Activated T-cell treated with anti-CD3 and anti-CD28 coated beads, Interleukin-2, amount 50 U/mL, for 48 hours (primary cell): ENCODE measurements around the gene KANK3.
"Not testable (repeated sequence)": the region's sequence is repeated elsewhere in the genome, so short reads cannot be mapped to it uniquely, and the experiment has no call there.

ENCODE experiments used
- DNase-seq, 2 experiments: peaks; one replicate each; pipeline ENCODE4 v3.0.0-alpha.2; 2020

KANK3 gene

GRCh38 chr19:8336660-8337059 is 6.4 kb downstream of the KANK3 start:
- no peak for DNase-seq

DNA sequence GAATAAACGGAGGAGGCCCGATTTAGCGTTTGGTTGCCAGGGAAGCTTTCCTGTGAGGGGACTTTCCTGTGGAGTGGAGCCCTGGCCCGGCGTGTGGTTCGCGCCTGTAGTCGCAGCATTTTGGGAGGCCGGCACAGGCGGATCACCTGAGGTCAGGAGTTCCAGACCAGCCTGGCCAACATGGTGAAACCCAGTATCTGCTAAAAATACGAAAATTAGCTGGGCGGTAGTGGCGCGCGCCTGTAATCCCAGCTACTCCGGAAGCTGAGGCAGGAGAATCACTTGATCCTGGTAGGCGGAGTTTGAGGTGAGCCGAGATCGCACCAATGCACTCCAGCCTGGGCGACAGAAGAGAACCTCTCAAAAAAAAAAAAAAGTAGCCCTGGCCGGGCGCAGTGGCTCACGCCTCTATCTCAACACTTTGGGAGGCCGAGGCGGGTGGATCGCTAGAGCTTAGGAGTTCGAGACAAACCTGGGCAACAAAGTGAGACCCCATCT is 6.9 kb downstream of the KANK3 start:
- no peak for DNase-seq

GRCh38 chr19:8335343-8336071 is 7.6 kb downstream of the KANK3 start:
- peak; percentile 58 to 69 for DNase-seq

- DNase-seq: peak; percentile 52 to 73
These were observed 8.4 kb downstream of the KANK3 start for GRCh38 chr19:8334458-8335342.

DNA sequence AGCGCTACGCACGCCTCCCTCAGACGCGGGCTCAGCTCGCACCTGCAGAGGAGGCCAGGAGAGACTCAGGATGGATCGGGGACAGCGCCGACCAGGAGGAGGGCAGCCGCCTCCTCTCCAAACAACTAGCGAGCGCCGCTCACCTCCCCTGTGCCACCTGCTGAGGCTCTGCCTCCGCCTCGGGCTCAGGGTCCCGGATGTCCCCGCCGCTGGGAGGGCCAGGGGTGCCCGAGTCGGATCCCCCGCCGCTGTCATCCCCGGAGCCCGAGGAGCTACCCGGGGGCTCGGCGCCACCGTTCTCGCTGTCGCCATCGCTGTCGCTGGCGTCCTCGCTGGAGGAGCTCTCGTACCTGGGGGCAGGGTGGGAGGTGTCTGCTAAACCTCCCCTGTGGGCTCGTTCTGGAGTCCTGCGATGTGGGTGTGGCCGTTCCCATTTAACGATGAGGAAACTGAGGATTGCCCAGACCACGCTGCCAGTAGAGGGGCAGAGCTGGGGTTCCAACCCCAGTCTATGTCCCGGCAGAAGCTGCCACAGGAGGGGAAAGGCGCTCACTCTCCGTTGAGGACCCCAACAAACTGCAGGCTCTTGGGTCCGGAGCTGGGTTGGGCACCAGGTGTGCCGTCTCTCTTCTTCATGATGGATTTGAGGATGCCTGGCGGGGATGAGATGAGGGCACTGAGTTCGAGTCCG is 9.2 kb downstream of the KANK3 start:
- DNase-seq: peak in 1 of 2 experiments; percentile 27

GRCh38 chr19:8332976-8333766 is 9.9 kb downstream of the KANK3 start:
- DNase-seq: no peak

DNA sequence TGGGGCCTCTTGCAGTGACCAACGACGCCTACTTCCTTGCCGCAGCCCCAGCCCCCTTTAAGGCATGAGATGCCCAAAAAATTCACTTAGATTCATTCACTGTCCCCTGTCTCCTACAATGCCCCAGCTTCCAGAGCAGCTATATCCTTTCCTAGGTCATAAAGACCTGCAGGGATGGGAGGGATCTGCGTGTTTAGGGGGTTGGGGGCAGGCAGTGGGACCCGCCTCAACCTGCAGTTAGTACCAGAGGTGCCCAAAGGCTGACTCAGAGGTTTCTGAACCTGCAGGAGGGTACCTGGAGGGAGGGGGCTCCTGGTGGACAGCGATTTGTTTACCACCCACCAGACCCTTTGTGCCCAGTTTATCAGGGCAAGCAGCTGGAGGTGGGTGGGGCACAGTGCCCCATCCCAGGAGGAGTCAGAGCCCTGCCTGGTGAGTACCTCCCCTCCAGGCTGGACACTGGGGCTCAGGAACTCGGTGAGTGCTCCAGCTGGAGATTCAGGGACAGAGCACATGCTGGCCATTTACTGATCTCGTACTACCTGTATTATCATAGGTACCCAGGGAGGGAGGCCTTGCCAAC is 11.7 kb downstream of the KANK3 start:
- no peak for DNase-seq

- DNase-seq: no peak
These were observed 13.1 kb downstream of the KANK3 start for GRCh38 chr19:8329996-8330395.

- no peak for DNase-seq
These were observed 17.6 kb downstream of the KANK3 start for GRCh38 chr19:8325454-8325853.

- peak; percentile 53 to 56 for DNase-seq
These were observed 18.6 kb downstream of the KANK3 start for GRCh38 chr19:8324186-8325050.

DNA sequence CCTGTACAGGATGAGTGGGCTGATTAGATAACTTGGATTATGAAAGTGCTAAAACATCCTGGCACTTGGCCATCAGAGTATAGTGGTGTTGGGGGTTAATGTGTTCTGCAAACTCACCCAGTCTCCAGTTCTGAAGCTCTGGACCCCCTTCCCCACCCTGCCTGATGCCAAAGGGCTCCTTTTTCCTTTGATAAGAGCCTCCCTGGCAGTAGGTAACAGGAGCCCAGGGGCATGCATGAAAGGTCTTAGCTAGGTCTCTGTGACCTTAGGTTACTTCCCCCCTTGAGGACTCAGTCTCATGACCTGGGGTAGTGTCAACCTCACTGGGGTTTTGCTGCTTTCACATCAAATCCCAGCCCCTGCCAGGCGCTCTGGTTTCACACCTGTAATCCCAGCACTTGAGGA is 19.3 kb downstream of the KANK3 start:
- no peak for DNase-seq

DNA sequence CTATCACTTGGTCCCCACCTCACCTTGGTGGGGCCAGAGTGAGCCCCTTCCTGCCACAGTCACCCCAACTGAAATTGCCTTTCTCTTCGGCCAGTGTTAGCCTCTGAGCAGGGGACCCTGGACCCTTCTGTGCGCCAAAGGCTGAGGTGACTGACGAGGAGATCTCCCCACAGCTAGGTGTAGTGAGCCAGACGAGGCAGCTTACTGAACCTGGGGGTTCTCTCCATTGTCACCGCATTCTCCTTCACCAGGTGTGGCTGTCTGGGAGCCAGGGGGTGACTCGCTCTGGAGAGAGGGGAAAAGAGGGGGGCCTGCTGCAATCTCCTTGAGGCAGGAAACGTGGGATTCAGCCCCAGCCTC is 20.4 kb downstream of the KANK3 start:
- no peak for DNase-seq

- no peak for DNase-seq
These were observed 20.9 kb downstream of the KANK3 start for GRCh38 chr19:8321986-8322637.

GRCh38 chr19:8321067-8321985 is 21.7 kb downstream of the KANK3 start, which contains the start of the genes NDUFA7 and RPS28:
NDUFA7 (minus strand) TSS chr19:8321375; CDS start chr19:8321358, 17 bp downstream.
RPS28 (plus strand) TSS chr19:8321496; CDS start chr19:8321531, 35 bp downstream.
- peak; percentile 98 to 99 for DNase-seq

DNA sequence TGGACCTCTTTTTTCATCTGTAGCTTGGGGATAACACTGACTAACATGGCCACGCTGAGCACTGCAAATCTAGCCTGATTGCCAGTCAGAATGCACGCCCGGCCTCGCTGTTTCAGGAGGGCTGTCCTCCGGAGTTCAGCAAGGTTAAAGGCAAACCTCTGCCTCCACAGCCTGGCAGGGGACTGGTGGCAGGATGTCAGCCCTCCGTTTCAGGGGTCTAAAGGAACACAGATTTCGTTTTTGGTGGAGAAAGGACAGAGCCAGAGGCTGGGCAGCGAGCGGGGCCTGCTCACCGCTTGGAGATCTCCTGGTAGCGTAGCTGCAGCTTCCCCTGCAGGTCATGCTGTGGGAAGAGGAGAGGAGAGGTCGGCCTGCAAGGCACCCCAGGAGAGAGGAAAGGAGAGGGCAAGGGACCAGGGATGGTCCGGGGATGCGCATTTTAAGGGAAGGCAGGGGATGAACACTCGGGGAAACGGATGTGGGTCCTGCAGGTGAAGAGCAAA is 22.4 kb downstream of the KANK3 start:
- peak; percentile 44 to 46 for DNase-seq

DNA sequence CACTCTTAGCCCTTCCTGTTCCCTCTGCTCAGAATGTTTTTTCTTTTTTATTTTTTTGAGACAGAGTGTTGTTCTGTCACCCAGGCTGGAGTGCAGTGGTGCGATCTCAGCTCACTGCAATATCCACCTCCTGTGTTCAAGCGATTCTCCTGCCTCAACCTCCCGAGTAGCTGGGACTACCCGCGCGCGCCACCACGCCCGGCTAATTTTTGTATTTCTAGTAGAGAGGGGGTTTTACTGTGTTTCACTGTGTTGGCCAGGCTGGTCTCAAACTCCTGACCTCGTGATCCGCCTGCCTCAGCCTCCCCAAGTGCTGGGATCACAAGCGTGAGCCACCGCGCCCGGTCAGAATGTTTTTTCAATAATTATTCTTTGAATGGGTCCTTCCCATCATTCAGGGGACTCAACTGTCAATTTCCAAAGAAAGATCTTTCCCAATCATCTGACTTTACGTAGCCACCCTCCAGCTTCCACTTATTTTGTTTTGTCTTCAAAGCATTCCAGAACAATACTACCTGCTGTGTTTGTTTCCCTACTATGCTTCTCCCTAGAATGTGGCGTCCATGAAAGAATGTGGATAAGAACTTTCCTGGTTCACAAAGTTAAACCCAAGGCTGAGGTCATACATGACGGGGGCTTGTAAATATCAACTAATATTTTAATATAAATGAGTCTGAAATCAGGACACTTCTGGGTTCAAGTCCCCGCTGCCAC is 23.1 kb downstream of the KANK3 start:
- DNase-seq: no peak

DNA sequence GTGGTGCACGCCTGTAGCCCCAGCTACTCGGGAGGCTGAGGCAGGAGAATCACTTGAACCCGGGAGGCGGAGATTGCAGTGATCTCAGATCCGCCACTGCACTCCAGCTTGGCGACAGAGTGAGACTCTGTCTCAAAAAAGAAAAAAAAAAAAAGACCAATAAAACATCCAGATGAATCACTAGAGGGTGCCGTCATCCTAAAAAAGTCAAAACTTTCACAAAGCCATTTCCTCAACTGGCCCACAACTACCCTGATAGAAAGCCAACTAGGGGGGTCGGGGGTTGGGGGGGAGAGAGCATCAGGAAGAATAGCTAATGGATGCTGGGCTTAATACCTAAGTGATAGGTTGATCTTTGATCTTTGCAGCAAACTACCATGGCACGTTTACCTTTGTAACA is 24.2 kb downstream of the KANK3 start:
- not testable (repeated sequence) for DNase-seq
